Neutrophil (primary cell): Measurements from ENCODE around the gene ZNF311.
"Not testable (repeated sequence)": the region's sequence is repeated elsewhere in the genome, so short reads cannot be mapped to it uniquely, and the experiment has no call there.

Experiments
- H3K27ac ChIP-seq: fragments of 200-600 bp; sonication (generic); 2 replicates; pipeline ENCODE4 v1.5.1; 2016; ENCODE audit warnings: mild to moderate bottlenecking, moderate library complexity
- H3K27me3 ChIP-seq: fragments of 200-600 bp; sonication (generic); 2 replicates; pipeline ENCODE4 v1.6.0; 2016; ENCODE audit warnings: mild to moderate bottlenecking
- H3K36me3 ChIP-seq: fragments of 200-600 bp; sonication (generic); 2 replicates; pipeline ENCODE4 v1.5.1; 2017
- H3K4me1 ChIP-seq, 2 experiments: fragments of 200-600 bp in 1 of 2; sonication (generic) in 1 of 2; 1 replicate in 1 of 2; 2 replicates in 1 of 2; pipeline versions ENCODE4 v1.5.1 to v1.6.1; 2013 to 2016; ENCODE audit warnings: low read depth in 1 of 2, low read length in 1 of 2, mild to moderate bottlenecking in 1 of 2, moderate library complexity in 1 of 2; ENCODE audit not compliant: control insufficient read depth in 1 of 2, insufficient read depth in 1 of 2
- H3K4me3 ChIP-seq, 2 experiments: fragments of 200-600 bp in 1 of 2; sonication (generic) in 1 of 2; 1 replicate in 1 of 2; 2 replicates in 1 of 2; pipeline ENCODE4 v1.5.1; 2013 to 2016; ENCODE audit warnings: low read depth in 1 of 2, low read length in 1 of 2, mild to moderate bottlenecking in 1 of 2, moderate library complexity in 1 of 2
- H3K9me3 ChIP-seq: fragments of 200-600 bp; sonication (generic); 2 replicates; pipeline ENCODE4 v1.5.1; 2016
- TF ChIP-seq, protein P1 (sequence below): fragments of 200-600 bp; sonication (generic); IDR thresholded peaks from 2 replicates; pipeline ENCODE4 v1.5.1; 2016; ENCODE audit warnings: antibody characterized with exemption

ZNF311 gene

GRCh38 chr6:28956331-28956730 is 48.8 kb downstream of the ZNF311 start:
- Histone ChIP-seq H3K36me3 (no peaks in the 10 kb centered on the region), H3K4me1 (peaks cover 0 to 12% of the 10 kb centered on the region in 2 experiments), H3K27me3 (peaks cover 60% of the 10 kb centered on the region), H3K4me3 (no peak overlapping the region), H3K9me3 (no peaks in the 10 kb centered on the region), H3K27ac (no peak overlapping the region)
- TF ChIP-seq, protein P1, sequence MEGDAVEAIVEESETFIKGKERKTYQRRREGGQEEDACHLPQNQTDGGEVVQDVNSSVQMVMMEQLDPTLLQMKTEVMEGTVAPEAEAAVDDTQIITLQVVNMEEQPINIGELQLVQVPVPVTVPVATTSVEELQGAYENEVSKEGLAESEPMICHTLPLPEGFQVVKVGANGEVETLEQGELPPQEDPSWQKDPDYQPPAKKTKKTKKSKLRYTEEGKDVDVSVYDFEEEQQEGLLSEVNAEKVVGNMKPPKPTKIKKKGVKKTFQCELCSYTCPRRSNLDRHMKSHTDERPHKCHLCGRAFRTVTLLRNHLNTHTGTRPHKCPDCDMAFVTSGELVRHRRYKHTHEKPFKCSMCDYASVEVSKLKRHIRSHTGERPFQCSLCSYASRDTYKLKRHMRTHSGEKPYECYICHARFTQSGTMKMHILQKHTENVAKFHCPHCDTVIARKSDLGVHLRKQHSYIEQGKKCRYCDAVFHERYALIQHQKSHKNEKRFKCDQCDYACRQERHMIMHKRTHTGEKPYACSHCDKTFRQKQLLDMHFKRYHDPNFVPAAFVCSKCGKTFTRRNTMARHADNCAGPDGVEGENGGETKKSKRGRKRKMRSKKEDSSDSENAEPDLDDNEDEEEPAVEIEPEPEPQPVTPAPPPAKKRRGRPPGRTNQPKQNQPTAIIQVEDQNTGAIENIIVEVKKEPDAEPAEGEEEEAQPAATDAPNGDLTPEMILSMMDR, result no peak

GRCh38 chr6:28953585-28954258 is 51.4 kb downstream of the ZNF311 start:
- no peak overlapping the region for H3K4me3 ChIP-seq

DNA sequence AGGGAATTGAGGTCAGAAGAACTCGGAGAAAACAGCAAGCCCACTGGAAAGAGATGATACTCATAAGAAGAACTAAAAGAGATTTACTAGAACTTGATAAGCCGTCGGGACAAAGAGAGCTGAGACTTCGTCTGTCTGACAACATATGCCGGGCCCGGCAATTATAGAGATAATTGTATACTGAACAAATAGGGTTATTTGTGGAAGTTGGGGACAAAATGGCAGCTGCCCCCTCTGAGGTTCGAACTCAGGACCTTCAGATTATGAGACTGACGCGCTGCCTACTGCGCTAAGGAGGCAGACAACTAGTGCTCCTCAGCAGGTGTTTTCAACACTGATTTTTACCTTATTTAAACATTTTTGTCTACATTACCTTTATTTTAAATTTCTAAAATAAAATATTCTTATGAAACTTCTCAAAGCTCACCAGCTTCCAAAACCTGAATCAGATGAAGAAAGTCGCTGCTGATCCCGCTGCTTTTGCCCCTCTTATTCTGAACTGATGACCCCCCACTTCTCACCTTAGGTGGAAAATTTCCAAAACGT is 52.0 kb downstream of the ZNF311 start:
- H3K36me3 ChIP-seq, result no peaks in the 10 kb centered on the region
- H3K9me3 ChIP-seq, result no peaks in the 10 kb centered on the region
- H3K27ac ChIP-seq, result no peak overlapping the region
- peaks cover 69% of the 10 kb centered on the region for H3K27me3 ChIP-seq
- TF ChIP-seq, protein P1, result no peak
- H3K4me3 ChIP-seq, result no peak overlapping the region
- peaks cover 0 to 12% of the 10 kb centered on the region in 2 experiments for H3K4me1 ChIP-seq

More at GRCh38 chr6:28953585-28954258, 51.4 kb downstream of the ZNF311 start:
- Histone ChIP-seq H3K27ac (no peak overlapping the region), H3K4me1 (peaks cover 0 to 12% of the 10 kb centered on the region in 2 experiments), H3K27me3 (peaks cover 69% of the 10 kb centered on the region), H3K9me3 (no peaks in the 10 kb centered on the region), H3K36me3 (no peaks in the 10 kb centered on the region)
- TF ChIP-seq, protein P1, result no peak

GRCh38 chr6:28949656-28950195 is 55.4 kb downstream of the ZNF311 start:
- H3K4me3 ChIP-seq, result not testable (repeated sequence)

GRCh38 chr6:28948782-28949486 is 56.2 kb downstream of the ZNF311 start:
- Histone ChIP-seq H3K27ac (no peak overlapping the region), H3K36me3 (no peaks in the 10 kb centered on the region), H3K4me1 (peaks cover 16 to 27% of the 10 kb centered on the region in 2 experiments), H3K27me3 (peaks cover 35% of the 10 kb centered on the region), H3K4me3 (no peak overlapping the region), H3K9me3 (no peaks in the 10 kb centered on the region)
- TF ChIP-seq, protein P1, result no peak

More at GRCh38 chr6:28949656-28950195, 55.4 kb downstream of the ZNF311 start:
- Histone ChIP-seq H3K27me3 (peaks cover 43% of the 10 kb centered on the region), H3K4me1 (peaks cover 8 to 23% of the 10 kb centered on the region in 2 experiments)
- H3K36me3 ChIP-seq, H3K27ac ChIP-seq, H3K9me3 ChIP-seq: not testable (repeated sequence)
